GM18867 (cell line): ENCODE data around the gene CABP2.
A peak's percentile ranks its signal among the peaks of the same experiment; 100 is the strongest.
"Not testable (repeated sequence)": the region's sequence is repeated elsewhere in the genome, so short reads cannot be mapped to it uniquely, and the experiment has no call there.

Source experiments
- ATAC-seq: cut with Tn5 transposase; IDR thresholded peaks from one replicate; pipeline ENCODE4 v1.9.1; 2021; ENCODE audit warnings: mild to moderate bottlenecking, moderate library complexity; ENCODE audit not compliant: unreplicated experiment

Gene CABP2

DNA sequence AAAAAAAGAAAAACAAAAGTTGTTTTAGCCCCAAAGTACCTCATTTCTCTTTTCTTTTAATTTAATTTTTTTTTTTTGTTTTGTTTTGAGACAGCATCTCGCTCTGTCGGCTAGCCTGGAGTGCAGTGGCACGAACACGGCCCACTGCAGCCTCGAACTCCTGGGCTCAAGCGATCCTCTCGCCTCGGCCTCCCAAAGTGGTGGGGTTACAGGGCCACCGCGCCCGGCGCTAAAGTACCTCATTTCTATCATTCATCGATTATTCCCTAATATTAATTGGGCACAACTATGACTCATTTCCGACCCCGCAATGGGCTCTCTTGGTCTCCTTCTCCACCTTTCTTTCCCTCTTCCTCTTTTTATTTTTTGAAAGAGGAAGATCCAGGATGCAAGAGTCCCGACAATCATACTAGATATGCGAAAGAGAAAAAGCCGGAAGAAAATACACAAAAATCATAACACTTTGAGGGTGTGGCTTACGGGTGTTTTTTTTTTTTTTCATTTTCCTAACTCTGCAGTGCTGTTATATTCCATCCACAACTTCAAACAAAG lies 40.9 kb downstream of the CABP2 start:
- ATAC-seq: peak; percentile 4

DNA sequence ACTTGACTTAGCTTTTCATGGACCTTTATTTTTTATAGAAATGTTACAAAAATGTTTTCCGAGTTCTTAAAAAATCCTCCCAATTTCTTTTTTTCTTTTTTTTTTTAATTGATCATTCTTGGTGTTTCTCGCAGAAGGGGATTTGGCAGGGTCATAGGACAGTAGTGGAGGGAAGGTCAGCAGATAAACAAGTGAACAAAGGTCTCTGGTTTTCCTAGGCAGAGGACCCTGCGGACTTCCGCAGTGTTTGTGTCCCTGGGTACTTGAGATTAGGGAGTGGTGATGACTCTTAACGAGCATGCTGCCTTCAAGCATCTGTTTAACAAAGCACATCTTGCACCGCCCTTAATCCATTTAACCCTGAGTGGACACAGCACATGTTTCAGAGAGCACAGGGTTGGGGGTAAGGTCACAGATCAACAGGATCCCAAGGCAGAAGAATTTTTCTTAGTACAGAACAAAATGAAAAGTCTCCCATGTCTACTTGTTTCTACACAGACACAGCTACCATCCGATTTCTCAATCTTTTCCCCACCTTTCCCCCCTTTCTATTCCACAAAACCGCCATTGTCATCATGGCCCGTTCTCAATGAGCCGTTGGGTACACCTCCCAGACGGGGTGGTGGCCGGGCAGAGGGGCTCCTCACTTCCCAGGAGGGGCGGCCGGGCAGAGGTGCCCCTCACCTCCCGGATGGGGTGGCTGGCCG lies 45.7 kb downstream of the CABP2 start:
- ATAC-seq: not testable (repeated sequence)

DNA sequence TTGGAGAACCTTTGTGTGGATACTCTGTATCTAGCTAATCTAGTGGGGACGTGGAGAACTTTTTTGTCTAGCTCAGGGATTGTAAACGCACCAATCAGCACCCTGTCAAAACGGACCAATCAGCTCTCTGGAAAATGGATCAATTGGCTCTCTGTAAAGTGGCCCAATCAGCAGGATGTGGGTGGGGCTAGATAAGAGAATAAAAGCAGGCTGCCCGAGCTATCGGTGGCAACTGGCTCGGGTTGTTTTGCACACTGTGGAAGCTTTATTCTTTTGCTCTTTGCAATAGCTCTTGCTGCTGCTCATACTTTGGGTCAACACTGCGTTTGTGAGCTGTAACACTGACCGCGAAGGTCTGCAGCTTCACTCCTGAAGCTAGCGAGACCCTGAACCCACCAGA lies 46.6 kb downstream of the CABP2 start:
- not testable (repeated sequence) for ATAC-seq

DNA sequence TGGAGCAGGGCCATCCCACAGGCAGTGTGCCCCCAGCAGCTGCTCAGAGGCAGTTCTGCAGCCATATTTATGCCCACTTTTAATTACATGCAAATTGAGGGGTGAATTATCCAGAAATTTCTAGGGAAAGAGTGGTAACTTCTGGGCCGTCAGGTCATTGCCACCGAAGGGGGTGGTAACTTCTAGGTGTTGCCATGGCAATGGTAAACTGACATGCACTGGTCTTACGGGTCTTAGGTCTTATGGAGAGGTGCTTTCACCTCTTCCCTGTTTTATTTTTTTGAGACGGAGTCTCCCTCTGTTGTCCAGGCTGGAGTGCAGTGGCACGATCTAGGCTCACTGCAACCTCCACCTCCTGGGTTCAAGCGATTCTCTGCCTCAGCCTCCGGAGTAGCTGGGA lies 50.4 kb downstream of the CABP2 start:
- ATAC-seq: no peak

DNA sequence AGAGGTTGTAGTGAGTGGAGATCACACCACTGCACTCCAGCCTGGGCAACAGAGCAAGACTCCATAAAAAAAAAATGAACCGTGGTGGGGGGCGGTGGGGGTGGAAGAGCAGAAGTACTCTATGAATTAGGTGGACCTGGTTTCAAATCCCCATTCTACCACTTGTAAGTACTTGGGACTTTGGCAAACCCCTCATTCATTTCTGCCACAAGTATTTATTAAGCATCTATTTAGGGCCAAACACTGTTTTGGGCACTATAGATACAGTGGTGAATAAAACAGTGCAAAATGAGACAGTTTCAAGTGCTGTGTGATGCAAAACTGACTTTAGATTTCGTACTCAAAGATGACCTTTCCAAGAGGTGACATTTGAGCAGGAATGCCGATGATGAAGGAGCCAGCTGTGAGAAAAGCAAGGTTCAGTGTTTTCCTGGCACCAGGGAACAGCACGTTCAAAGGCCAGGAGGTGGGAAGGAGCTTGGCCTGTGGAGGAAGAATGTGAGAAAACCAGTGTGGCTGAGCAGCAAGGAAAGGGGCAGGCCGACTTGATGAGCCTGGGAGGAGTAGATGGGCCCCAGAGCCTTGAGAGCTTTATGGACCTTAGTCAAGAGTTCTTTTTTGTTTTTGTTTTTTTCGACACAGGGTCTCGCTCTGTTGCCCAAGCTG lies 52.8 kb downstream of the CABP2 start:
- no peak for ATAC-seq

DNA sequence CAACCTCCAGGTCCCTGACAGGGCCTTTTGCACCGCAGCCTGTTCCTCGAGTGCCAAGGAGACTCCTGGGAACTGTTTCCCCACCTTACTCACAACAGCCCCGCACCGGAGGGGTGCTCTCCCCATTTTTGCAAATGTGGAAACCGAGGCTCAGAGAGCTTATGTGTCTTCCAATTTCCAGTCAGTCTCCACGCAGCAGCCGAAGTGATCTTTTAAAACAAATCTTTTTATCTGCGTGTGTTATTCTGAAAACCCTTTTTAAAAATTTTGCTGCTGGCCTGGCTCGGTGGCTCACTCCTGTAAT lies 53.8 kb downstream of the CABP2 start:
- ATAC-seq: no peak
